ENCODE results near the gene ZNF157.

The ZNF157 gene

DNA sequence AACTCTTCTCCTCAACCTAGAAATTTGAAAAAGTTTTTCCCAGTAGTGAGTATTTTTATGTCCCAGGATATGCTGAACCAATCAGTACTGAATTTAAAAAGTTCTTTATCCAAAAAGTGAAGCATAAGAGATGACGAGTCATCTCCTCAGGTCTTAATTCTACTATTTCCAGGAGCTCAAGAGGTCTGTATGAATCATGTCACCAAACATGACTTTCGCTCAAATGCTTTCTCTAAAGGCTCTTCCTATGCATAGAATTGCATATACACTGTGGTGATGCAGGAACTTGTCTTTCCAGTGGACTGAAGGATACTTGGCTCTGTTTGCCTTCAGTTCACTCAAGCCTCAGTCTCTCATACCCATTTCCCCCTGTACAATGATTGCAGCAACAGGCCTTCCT is 76.6 kb downstream of the ZNF157 start:
- no peak for DNase-seq (ENCODE audit: low read depth)

DNA sequence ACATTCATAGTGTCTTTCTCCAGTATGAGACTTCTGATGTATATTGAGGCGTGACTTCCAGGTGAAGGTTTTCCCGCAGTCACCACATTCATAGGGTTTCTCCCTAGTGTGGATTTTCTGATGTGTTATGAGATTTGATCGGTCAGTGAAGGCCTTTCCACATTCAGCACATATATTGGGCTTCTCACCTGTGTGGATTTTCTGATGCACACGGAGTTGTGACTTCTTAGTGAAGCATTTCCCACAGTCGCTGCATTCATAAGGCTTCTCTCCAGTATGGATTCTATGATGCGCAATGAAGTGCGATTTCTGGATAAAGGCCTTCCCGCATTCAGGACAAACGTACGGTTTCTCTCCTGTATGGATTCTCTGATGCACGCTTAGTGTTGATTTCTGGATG is 77.2 kb downstream of the ZNF157 start:
- DNase-seq (ENCODE audit: low read depth) = no peak

DNA sequence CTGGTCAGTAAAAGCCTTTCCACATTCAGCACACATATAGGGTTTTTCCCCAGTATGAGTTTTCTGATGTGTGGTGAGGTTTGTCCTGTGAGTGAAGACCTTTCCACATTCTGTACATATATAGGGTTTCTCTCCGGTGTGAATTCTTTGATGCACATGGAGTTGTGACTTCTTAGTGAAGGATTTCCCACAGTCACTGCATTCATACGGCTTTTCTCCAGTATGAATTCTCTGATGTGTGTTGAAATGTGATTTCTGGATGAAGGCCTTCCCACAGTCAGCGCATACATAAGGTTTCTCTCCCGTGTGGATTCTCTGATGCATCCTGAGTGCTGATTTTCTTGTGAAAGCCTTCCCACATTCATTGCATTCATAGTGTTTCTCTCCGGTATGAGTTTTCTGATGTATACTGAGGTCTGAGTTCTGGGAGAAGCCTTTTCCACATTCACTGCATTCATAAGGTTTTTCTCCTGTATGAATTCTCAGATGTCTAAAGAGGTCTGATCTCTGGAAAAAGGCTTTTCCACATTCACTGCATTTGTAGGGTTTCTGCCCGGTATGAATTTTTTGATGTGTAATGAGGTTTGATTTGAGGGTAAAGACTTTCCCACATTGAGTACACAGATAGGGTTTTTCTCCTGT is 77.9 kb downstream of the ZNF157 start:
- no peak for DNase-seq (ENCODE audit: low read depth)

DNA sequence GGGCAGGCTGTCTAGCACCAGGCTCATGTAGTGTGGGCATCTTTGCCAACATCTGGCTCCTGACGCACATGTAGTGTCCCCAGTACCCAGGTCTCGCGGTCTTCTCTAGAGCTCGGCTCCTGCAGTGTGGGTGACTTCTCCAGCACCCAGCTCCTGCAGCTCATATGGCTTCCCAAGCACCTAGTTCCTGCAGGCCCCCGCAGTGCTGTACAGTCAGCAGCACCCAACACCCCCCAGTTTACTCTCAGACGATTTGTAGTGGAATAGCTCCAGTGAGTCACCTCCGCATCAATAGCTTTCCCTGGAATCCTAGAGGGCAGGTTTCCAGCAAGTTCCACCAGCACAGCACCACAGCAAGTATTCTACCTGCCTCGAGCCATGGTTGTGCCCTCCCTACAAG is 81.7 kb downstream of the ZNF157 start:
- no peak for DNase-seq (ENCODE audit: low read depth)

DNA sequence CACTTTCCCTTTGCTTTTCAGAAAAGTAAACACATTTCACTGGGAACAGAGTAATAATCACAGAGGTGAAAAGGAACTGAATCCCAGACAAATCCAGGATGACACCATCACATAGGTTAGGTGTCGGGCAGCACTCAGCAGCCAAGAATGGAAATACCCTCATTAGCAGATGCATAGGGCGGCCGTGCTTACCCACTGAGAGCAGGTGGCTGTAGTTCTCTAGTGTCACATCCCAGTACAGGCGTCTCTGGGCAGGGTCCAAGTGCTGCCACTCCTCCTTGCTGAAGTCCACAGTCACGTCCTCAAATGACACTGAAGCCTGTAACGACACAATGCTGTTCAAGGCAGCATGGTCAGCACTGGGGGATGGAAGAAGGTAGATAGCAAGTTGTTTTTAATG is 85.7 kb downstream of the ZNF157 start:
- no peak for DNase-seq (ENCODE audit: low read depth)

DNA sequence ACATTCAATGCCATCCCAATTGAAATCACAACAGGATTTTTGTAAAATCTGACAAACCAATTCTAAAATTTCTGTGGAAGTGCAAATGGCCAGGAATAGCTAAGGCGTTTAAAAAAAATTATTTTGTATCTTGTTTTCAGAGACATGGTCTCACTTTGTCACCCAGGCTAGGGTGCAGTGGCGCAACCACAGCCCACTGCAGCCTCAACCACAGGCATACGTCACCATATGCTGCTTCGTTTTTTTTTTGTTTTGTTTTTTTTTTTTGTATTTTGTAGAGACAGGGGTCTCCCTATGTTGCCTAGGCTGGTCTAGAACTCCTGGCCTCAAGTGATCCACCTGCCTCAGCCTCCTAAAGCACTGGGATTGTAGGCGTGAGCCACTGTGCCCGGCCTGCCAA is 88.2 kb downstream of the ZNF157 start:
- DNase-seq (ENCODE audit: low read depth) = no peak

DNA sequence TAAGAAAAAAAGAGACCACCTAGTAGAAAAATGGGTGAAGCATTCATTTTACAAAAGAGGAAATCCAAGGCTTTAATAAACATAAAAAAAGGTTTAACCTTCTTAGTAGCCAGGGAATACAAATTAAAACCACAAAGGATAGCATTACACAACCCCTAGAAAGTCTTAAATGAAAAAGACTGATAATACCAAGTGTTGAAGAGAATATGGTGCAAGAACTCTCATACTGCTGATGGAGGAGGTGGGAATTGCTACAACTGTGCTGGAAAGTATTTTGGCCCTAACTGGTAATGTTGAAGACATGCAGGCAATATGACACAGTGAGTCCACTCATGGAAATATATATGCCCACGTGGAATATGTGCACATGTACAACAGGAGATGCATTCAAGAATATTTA is 90.2 kb downstream of the ZNF157 start:
- DNase-seq (ENCODE audit: low read depth) = no peak

Measured in activated T-cell treated with anti-CD3 and anti-CD28 coated beads for 24 hours (primary cell).